ENCODE data around the gene TCAF1.

GRCh38 chr7:143913945-143914615 is 12.1 kb upstream of the TCAF1 start:
- TF ChIP-seq, protein P1, sequence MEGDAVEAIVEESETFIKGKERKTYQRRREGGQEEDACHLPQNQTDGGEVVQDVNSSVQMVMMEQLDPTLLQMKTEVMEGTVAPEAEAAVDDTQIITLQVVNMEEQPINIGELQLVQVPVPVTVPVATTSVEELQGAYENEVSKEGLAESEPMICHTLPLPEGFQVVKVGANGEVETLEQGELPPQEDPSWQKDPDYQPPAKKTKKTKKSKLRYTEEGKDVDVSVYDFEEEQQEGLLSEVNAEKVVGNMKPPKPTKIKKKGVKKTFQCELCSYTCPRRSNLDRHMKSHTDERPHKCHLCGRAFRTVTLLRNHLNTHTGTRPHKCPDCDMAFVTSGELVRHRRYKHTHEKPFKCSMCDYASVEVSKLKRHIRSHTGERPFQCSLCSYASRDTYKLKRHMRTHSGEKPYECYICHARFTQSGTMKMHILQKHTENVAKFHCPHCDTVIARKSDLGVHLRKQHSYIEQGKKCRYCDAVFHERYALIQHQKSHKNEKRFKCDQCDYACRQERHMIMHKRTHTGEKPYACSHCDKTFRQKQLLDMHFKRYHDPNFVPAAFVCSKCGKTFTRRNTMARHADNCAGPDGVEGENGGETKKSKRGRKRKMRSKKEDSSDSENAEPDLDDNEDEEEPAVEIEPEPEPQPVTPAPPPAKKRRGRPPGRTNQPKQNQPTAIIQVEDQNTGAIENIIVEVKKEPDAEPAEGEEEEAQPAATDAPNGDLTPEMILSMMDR (IDR thresholded peaks at IDR 0.05): no peak
- TF ChIP-seq EZH2 (IDR thresholded peaks at IDR 0.05; ENCODE audit: borderline replicate concordance, insufficient read depth, low read depth, low read length, poor library complexity, severe bottlenecking): no peak
